ENCODE measurements around the gene MEGF11.
A peak's percentile ranks its signal among the peaks of the same experiment; 100 is the strongest.

The MEGF11 gene

GRCh38 chr15:66221126-66221525 is 32.4 kb downstream of the MEGF11 start:
- Histone ChIP-seq H3K9ac (ENCODE audit: low read depth, low read length, poor library complexity, severe bottlenecking) (no peak overlapping the region), H3K27me3 (ENCODE audit: insufficient read depth, low read length, poor library complexity, severe bottlenecking) (no peaks in the 10 kb centered on the region), H2AFZ (ENCODE audit: low read length) (no peak overlapping the region), H3K79me2 (ENCODE audit: insufficient read depth, low read length) (no peaks in the 10 kb centered on the region), H3K4me3 (ENCODE audit: low read length, poor library complexity, severe bottlenecking) (no peak overlapping the region), H3F3A (ENCODE audit: low read depth) (no peaks in the 10 kb centered on the region), H4K20me1 (ENCODE audit: insufficient read depth, low read length, poor library complexity, severe bottlenecking) (no peaks in the 10 kb centered on the region), H3K9me2 (replicated peaks; ENCODE audit: low read depth, low read length) (no peaks in the 10 kb centered on the region), H3K4me2 (ENCODE audit: low read depth, low read length, poor library complexity, severe bottlenecking) (no peak overlapping the region), H3K9me3 (ENCODE audit: insufficient read depth, low read depth, low read length) (no peaks in the 10 kb centered on the region), H3K36me3 (ENCODE audit: insufficient read depth, low read length) (no peaks in the 10 kb centered on the region), H3K4me1 (ENCODE audit: insufficient read depth, low read length, poor library complexity, severe bottlenecking) (no peaks in the 10 kb centered on the region)
- TF ChIP-seq EZH2phosphoT487 (IDR thresholded peaks at IDR 0.05; ENCODE audit: borderline replicate concordance) (no peak), CTCF (conservative IDR thresholded peaks at IDR 0.05; ENCODE audit: low read length) (no peak)

GRCh38 chr15:66220601-66221000 is 32.9 kb downstream of the MEGF11 start:
- Histone ChIP-seq H3K27me3 (ENCODE audit: insufficient read depth, low read length, poor library complexity, severe bottlenecking) (no peaks in the 10 kb centered on the region), H3K4me2 (ENCODE audit: low read depth, low read length, poor library complexity, severe bottlenecking) (no peak overlapping the region), H3K36me3 (ENCODE audit: insufficient read depth, low read length) (no peaks in the 10 kb centered on the region), H4K20me1 (ENCODE audit: insufficient read depth, low read length, poor library complexity, severe bottlenecking) (no peaks in the 10 kb centered on the region), H3K9me3 (ENCODE audit: insufficient read depth, low read depth, low read length) (no peaks in the 10 kb centered on the region), H3K9ac (ENCODE audit: low read depth, low read length, poor library complexity, severe bottlenecking) (no peak overlapping the region), H3K79me2 (ENCODE audit: insufficient read depth, low read length) (no peaks in the 10 kb centered on the region), H2AFZ (ENCODE audit: low read length) (no peak overlapping the region), H3K4me3 (ENCODE audit: low read length, poor library complexity, severe bottlenecking) (no peak overlapping the region), H3K9me2 (replicated peaks; ENCODE audit: low read depth, low read length) (no peaks in the 10 kb centered on the region), H3F3A (ENCODE audit: low read depth) (no peaks in the 10 kb centered on the region), H3K4me1 (ENCODE audit: insufficient read depth, low read length, poor library complexity, severe bottlenecking) (no peaks in the 10 kb centered on the region)
- TF ChIP-seq CTCF (conservative IDR thresholded peaks at IDR 0.05; ENCODE audit: low read length) (peak; percentile 27), EZH2phosphoT487 (IDR thresholded peaks at IDR 0.05; ENCODE audit: borderline replicate concordance) (no peak)

GRCh38 chr15:66219339-66219738 is 34.2 kb downstream of the MEGF11 start:
- H3K27me3 ChIP-seq (ENCODE audit: insufficient read depth, low read length, poor library complexity, severe bottlenecking) = no peaks in the 10 kb centered on the region
- H3K36me3 ChIP-seq (ENCODE audit: insufficient read depth, low read length) = no peaks in the 10 kb centered on the region
- no peaks in the 10 kb centered on the region for H3K9me3 ChIP-seq (ENCODE audit: insufficient read depth, low read depth, low read length)
- H2AFZ ChIP-seq (ENCODE audit: low read length) = no peak overlapping the region
- no peaks in the 10 kb centered on the region for H3K79me2 ChIP-seq (ENCODE audit: insufficient read depth, low read length)
- H3K9ac ChIP-seq (ENCODE audit: low read depth, low read length, poor library complexity, severe bottlenecking) = no peak overlapping the region
- H3F3A ChIP-seq (ENCODE audit: low read depth) = no peaks in the 10 kb centered on the region
- no peaks in the 10 kb centered on the region for H3K9me2 ChIP-seq (replicated peaks; ENCODE audit: low read depth, low read length)
- no peaks in the 10 kb centered on the region for H4K20me1 ChIP-seq (ENCODE audit: insufficient read depth, low read length, poor library complexity, severe bottlenecking)
- H3K4me3 ChIP-seq (ENCODE audit: low read length, poor library complexity, severe bottlenecking) = no peak overlapping the region
- H3K4me2 ChIP-seq (ENCODE audit: low read depth, low read length, poor library complexity, severe bottlenecking) = no peak overlapping the region
- H3K4me1 ChIP-seq (ENCODE audit: insufficient read depth, low read length, poor library complexity, severe bottlenecking) = peaks cover 11% of the 10 kb centered on the region
- no peak for TF ChIP-seq CTCF (conservative IDR thresholded peaks at IDR 0.05; ENCODE audit: low read length)
